Measurements from ENCODE around the gene MMP25.
"Not testable (repeated sequence)": the region's sequence is repeated elsewhere in the genome, so short reads cannot be mapped to it uniquely, and the experiment has no call there.

Gene MMP25

GRCh38 chr16:3057181-3058138 lies 11.1 kb downstream of the MMP25 start:
- no peak for DNase-seq

GRCh38 chr16:3058139-3059030 lies 12.0 kb downstream of the MMP25 start:
- DNase-seq = peak; percentile 65

GRCh38 chr16:3059041-3059722 lies 12.8 kb downstream of the MMP25 start:
- peak; percentile 90 for DNase-seq

GRCh38 chr16:3059723-3060242 lies 13.4 kb downstream of the MMP25 start:
- DNase-seq = no peak

- no peak for DNase-seq
Observed at GRCh38 chr16:3060339-3061127, 14.2 kb downstream of the MMP25 start.

GRCh38 chr16:3062553-3062952 lies 16.2 kb downstream of the MMP25 start:
- no peak for DNase-seq

GRCh38 chr16:3063625-3064386 lies 17.4 kb downstream of the MMP25 start:
- no peak for DNase-seq

GRCh38 chr16:3065069-3065741 lies 18.8 kb downstream of the MMP25 start, which contains the start of gene IL32:
Gene IL32, plus strand, starts transcription at chr16:3065640. Its CDS starts 172 bp downstream, at chr16:3065812.
- DNase-seq = peak; percentile 82

GRCh38 chr16:3065742-3066439 lies 19.5 kb downstream of the MMP25 start:
- peak; percentile 47 for DNase-seq

GRCh38 chr16:3066440-3066748 lies 20.0 kb downstream of the MMP25 start:
- peak; percentile 26 for DNase-seq

GRCh38 chr16:3068487-3068886 lies 22.1 kb downstream of the MMP25 start:
- peak; percentile 13 for DNase-seq

GRCh38 chr16:3069146-3069545 lies 22.8 kb downstream of the MMP25 start:
- not testable (repeated sequence) for DNase-seq

- DNase-seq = no peak
Observed at GRCh38 chr16:3070608-3071111, 24.3 kb downstream of the MMP25 start.

- no peak for DNase-seq
Observed at GRCh38 chr16:3071655-3072054, 25.3 kb downstream of the MMP25 start.

- peak; percentile 51 for DNase-seq
Observed at GRCh38 chr16:3072148-3072547, 25.8 kb downstream of the MMP25 start.

GRCh38 chr16:3072576-3073263 lies 26.4 kb downstream of the MMP25 start:
- DNase-seq = not testable (repeated sequence)

GRCh38 chr16:3073448-3073847 lies 27.1 kb downstream of the MMP25 start:
- DNase-seq = no peak

- peak; percentile 86 for DNase-seq
Observed at GRCh38 chr16:3074860-3075522, 28.6 kb downstream of the MMP25 start.

Data from activated CD4-positive, alpha-beta T cell treated with anti-CD3 and anti-CD28 coated beads for 48 hours (primary cell).